Measurements from ENCODE around the gene OXCT1. TPM values are rescaled to one million over a fixed set of nuclear protein-coding genes. Genes with fewer than 3 reads are reported as not detected.
A peak's percentile ranks its signal among the peaks of the same experiment; 100 is the strongest.

The OXCT1 gene
- total and polyA plus RNA-seq, 9 of the 15 experiments (the other 6 are each of a cell fraction or from before 2014, with no cell fraction given): 24.7 to 61.2 (median 41.9) TPM

DNA sequence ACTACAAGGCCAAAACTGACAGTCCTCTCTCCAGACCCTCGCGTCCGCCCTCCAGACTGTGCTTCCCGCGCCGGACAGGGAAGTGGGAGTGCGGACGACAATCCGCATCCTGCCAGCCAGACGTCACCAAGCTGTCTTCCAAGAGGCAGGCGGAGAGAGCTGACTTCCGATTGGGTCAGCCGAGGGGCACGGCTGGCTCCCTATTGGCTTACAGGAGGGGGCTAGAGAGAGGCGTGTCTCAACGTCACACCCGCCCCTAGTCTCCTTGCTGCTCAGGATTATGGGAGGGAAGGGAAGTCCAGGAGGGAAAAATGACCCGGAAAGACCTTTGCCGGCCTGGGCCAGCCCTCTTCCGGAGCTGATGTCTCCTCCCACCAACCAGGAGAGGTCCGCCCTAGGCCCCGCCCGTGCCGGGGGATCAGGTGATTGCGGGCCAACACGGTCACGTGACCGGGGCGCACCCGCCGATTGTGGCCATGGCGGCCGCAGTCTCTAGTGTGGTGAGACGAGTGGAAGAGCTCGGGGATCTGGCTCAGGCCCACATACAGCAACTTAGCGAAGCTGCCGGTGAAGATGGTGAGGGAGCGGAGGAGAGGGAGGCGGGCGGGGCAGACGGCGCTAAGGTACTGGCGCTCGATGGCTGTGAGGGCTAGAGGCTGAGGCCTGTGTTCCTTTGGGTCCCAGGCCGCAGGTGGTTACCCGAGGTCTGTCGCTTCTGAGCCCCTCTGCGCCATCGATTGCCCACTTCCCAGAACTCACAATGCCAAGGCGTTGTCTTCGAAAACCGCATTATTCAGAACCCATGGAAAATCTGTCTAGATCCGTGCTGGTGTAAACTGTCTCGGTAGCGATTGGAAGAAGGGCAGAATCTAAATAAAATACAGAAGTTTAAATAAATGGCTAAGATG, 33.9 kb upstream of the OXCT1 start, which contains the start of gene RIMOC1 (continued):
- TF ChIP-seq SIRT6 (IDR thresholded peaks at IDR 0.05; ENCODE audit: low read depth, low read length) (no peak), SMARCE1 (IDR thresholded peaks at IDR 0.05) (peak; percentile 29), ZNF512 (tag; IDR thresholded peaks at IDR 0.05) (no peak), PHF20 (IDR thresholded peaks at IDR 0.05; ENCODE audit: partially characterized antibody) (peak; percentile 99), ZNF146 (CRISPR knock-in tag; IDR thresholded peaks at IDR 0.05; ENCODE audit: unreplicated experiment) (no peak), BHLHE40 (IDR thresholded peaks at IDR 0.05; ENCODE audit: low read length) (peak; percentile 99), MYNN (IDR thresholded peaks at IDR 0.05) (peak; percentile 89), MYNN (CRISPR knock-in tag; IDR thresholded peaks at IDR 0.05) (no peak), TEAD2 (tag; IDR thresholded peaks at IDR 0.05) (no peak), HDAC6 (IDR thresholded peaks at IDR 0.05; ENCODE audit: low read depth, low read length) (no peak), ZNF316 (IDR thresholded peaks at IDR 0.05) (no peak), FOXA3 (CRISPR knock-in tag; conservative IDR thresholded peaks at IDR 0.05 in 1 of 2, IDR thresholded peaks at IDR 0.05 in 1 of 2) (no peak; a peak in 1 of 4 replicates), NFRKB (IDR thresholded peaks at IDR 0.05; ENCODE audit: low read depth) (peak; percentile 94), ZNF3 (CRISPR knock-in tag; IDR thresholded peaks at IDR 0.05) (no peak), HMG20A (CRISPR knock-in tag; conservative IDR thresholded peaks at IDR 0.05) (no peak), KAT7 (CRISPR knock-in tag; IDR thresholded peaks at IDR 0.05; ENCODE audit: borderline replicate concordance) (0 out of 2 replicates have a peak, but pooled peaks have one; percentile 64), CREB3L1 (IDR thresholded peaks at IDR 0.05; ENCODE audit: borderline replicate concordance, low read depth) (peak; percentile 11; the same call in 1 of the 2 replicates), NCOA2 (IDR thresholded peaks at IDR 0.05; ENCODE audit: partially characterized antibody in 2 of 2) (no peak), HCFC1 (IDR thresholded peaks at IDR 0.05; ENCODE audit: low read depth, low read length) (peak; percentile 61)
- TF ChIP-seq, protein P1, sequence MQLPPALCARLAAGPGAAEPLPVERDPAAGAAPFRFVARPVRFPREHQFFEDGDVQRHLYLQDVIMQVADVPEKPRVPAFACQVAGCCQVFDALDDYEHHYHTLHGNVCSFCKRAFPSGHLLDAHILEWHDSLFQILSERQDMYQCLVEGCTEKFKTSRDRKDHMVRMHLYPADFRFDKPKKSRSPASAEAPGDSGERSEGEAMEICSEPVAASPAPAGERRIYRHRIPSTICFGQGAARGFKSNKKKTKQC (CRISPR knock-in tag; IDR thresholded peaks at IDR 0.05): peak; percentile 91
- TF ChIP-seq, protein P2, sequence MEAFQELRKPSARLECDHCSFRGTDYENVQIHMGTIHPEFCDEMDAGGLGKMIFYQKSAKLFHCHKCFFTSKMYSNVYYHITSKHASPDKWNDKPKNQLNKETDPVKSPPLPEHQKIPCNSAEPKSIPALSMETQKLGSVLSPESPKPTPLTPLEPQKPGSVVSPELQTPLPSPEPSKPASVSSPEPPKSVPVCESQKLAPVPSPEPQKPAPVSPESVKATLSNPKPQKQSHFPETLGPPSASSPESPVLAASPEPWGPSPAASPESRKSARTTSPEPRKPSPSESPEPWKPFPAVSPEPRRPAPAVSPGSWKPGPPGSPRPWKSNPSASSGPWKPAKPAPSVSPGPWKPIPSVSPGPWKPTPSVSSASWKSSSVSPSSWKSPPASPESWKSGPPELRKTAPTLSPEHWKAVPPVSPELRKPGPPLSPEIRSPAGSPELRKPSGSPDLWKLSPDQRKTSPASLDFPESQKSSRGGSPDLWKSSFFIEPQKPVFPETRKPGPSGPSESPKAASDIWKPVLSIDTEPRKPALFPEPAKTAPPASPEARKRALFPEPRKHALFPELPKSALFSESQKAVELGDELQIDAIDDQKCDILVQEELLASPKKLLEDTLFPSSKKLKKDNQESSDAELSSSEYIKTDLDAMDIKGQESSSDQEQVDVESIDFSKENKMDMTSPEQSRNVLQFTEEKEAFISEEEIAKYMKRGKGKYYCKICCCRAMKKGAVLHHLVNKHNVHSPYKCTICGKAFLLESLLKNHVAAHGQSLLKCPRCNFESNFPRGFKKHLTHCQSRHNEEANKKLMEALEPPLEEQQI (IDR thresholded peaks at IDR 0.05): peak; percentile 60; the same call in 1 of the 2 replicates

Measured in K562 (cell line).